ENCODE data around the gene MTA2. TPM values are rescaled to one million over a fixed set of nuclear protein-coding genes. Genes with fewer than 3 reads are reported as not detected.

The MTA2 gene
- total RNA-seq, 1 donor from 2014 or later: 157 TPM

GRCh38 chr11:62546244-62546928 lies 55.3 kb downstream of the MTA2 start, which contains the start of gene AHNAK:
Gene AHNAK (minus strand): TSS chr11:62546806. CDS start chr11:62536098, 10,708 bp downstream.
- peaks cover 23% of the 10 kb centered on the region for H3K4me1 Mint-ChIP-seq (ENCODE audit: unreplicated experiment)
- peaks cover 7% of the 10 kb centered on the region for H3K36me3 Mint-ChIP-seq (ENCODE audit: low read depth, unreplicated experiment)
- TF ChIP-seq, protein P1, sequence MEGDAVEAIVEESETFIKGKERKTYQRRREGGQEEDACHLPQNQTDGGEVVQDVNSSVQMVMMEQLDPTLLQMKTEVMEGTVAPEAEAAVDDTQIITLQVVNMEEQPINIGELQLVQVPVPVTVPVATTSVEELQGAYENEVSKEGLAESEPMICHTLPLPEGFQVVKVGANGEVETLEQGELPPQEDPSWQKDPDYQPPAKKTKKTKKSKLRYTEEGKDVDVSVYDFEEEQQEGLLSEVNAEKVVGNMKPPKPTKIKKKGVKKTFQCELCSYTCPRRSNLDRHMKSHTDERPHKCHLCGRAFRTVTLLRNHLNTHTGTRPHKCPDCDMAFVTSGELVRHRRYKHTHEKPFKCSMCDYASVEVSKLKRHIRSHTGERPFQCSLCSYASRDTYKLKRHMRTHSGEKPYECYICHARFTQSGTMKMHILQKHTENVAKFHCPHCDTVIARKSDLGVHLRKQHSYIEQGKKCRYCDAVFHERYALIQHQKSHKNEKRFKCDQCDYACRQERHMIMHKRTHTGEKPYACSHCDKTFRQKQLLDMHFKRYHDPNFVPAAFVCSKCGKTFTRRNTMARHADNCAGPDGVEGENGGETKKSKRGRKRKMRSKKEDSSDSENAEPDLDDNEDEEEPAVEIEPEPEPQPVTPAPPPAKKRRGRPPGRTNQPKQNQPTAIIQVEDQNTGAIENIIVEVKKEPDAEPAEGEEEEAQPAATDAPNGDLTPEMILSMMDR (IDR thresholded peaks at IDR 0.05; ENCODE audit: unreplicated experiment): no peak
- H3K9me3 Mint-ChIP-seq (ENCODE audit: unreplicated experiment): no peaks in the 10 kb centered on the region
- peak within 1 kb of the TSS; percentile 96 for H3K4me3 Mint-ChIP-seq (ENCODE audit: unreplicated experiment)
- H3K27me3 Mint-ChIP-seq (ENCODE audit: unreplicated experiment): peaks cover 42% of the 10 kb centered on the region
- peak within 1 kb of the TSS; percentile 36 for H3K27ac Mint-ChIP-seq (ENCODE audit: unreplicated experiment)
- DNase-seq (ENCODE audit: low spot score): peak; percentile 59

DNA sequence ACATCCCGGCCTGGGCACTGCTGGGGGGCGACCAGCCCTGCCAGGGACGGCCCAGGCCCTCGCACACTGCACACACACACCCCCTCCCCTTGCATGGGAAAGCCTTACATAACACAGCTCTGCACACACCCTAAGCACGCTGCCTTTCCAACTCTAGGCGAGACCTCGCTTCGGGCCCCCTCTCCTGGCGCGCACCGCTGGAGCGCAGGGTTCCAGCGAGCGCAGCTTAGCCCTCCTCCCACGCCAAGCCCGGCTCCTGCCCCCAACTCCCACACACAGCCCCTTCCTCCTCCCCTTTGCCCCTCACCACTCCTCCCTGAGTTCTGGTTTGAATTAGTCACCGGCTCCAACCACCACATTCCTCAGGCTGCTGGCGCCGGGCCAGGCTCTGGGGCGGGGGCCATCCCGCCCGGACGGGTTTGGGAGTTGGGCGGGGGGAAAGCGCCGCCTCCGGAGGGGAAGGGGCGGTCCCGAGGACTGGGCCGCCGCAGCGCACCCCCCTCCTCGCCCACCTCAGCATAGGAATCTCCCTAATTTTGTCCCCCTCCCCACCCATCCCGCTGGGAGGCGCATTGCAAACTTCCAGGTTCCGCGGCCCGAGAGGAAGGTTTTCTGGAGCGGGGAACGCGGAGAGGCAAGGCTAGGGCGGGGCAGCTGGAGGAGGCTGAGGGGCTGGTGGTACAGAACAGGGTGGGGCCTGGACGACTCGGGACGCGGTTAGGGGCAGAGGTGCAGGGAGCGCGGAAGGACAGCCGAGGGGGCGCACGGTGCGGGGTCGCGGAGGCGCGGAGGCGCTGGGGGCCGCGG lies 56.0 kb downstream of the MTA2 start:
- H3K4me3 Mint-ChIP-seq (ENCODE audit: unreplicated experiment): peak overlapping the region; percentile 96
- H3K27ac Mint-ChIP-seq (ENCODE audit: unreplicated experiment): no peak overlapping the region
- TF ChIP-seq, protein P1 (IDR thresholded peaks at IDR 0.05; ENCODE audit: unreplicated experiment): no peak
- H3K4me1 Mint-ChIP-seq (ENCODE audit: unreplicated experiment): peaks cover 31% of the 10 kb centered on the region
- peaks cover 44% of the 10 kb centered on the region for H3K27me3 Mint-ChIP-seq (ENCODE audit: unreplicated experiment)
- no peaks in the 10 kb centered on the region for H3K9me3 Mint-ChIP-seq (ENCODE audit: unreplicated experiment)
- DNase-seq (ENCODE audit: low spot score): peak; percentile 64
- peaks cover 7% of the 10 kb centered on the region for H3K36me3 Mint-ChIP-seq (ENCODE audit: low read depth, unreplicated experiment)

- TF ChIP-seq, protein P1 (IDR thresholded peaks at IDR 0.05; ENCODE audit: unreplicated experiment): no peak
- peaks cover 31% of the 10 kb centered on the region for H3K4me1 Mint-ChIP-seq (ENCODE audit: unreplicated experiment)
- H3K27me3 Mint-ChIP-seq (ENCODE audit: unreplicated experiment): peaks cover 44% of the 10 kb centered on the region
- DNase-seq (ENCODE audit: low spot score): no peak
- peak overlapping the region; percentile 96 for H3K4me3 Mint-ChIP-seq (ENCODE audit: unreplicated experiment)
- no peaks in the 10 kb centered on the region for H3K9me3 Mint-ChIP-seq (ENCODE audit: unreplicated experiment)
- H3K27ac Mint-ChIP-seq (ENCODE audit: unreplicated experiment): no peak overlapping the region
- peaks cover 7% of the 10 kb centered on the region for H3K36me3 Mint-ChIP-seq (ENCODE audit: low read depth, unreplicated experiment)
These were observed 56.9 kb downstream of the MTA2 start for GRCh38 chr11:62544581-62545436.

DNA sequence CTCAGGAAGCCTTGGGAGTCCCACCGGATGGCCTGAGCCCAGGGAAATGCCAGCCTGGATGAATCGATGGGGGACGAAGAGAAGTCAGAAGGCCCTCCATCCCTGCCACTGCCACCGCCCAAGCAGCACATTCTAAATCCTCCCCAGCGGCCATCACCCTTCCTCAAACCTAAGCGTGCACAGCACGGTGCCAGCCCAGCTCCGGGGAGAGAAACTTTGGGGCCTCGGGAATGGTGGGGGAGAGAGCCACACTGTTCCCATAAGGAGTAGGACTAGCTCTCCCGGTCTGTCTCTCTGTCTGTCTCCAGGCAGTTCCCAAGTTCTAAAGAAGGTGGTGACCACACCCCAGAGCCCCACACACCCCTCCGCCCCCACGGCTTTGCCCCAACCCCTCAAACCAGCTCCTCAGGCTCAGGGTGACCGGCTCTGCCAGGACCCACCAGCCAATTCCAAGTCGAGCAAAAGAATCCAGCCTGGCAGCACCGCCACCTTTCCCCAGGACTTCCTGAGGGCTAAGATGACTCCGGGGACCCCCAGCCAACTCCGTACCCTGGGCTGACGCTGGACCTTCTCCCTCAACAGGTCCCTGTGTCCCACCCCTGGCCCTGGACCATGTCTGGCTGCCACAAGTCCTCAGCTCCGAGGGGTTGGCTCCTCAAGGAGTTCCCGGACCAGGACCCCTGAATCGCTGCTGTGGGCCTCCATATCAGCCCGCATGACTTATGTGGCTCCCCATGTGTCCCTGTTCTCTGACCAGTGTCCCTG lies 57.8 kb downstream of the MTA2 start:
- Mint-ChIP-seq H3K4me3 (ENCODE audit: unreplicated experiment) (peak overlapping the region; percentile 96), H3K9me3 (ENCODE audit: unreplicated experiment) (no peaks in the 10 kb centered on the region), H3K4me1 (ENCODE audit: unreplicated experiment) (peaks cover 31% of the 10 kb centered on the region), H3K36me3 (ENCODE audit: low read depth, unreplicated experiment) (peaks cover 7% of the 10 kb centered on the region), H3K27me3 (ENCODE audit: unreplicated experiment) (peaks cover 39% of the 10 kb centered on the region), H3K27ac (ENCODE audit: unreplicated experiment) (peak overlapping the region; percentile 42)
- DNase-seq (ENCODE audit: low spot score): no peak
- TF ChIP-seq, protein P1 (IDR thresholded peaks at IDR 0.05; ENCODE audit: unreplicated experiment): no peak

Small RNAs within 50 kb of the gene (microRNA-seq; reads per million reads assigned to microRNA genes)
- gene MIR6747 (ENCODE audit: unreplicated experiment): 2.6 reads per million, percentile 35 among the genes with 10 or more reads in this experiment

Other genes with a start within 250 kb of the MTA2 start
- gene SCGB1A1, start 182.8 kb downstream of the MTA2 start, total RNA-seq (ENCODE audit: unreplicated experiment): 0.72 TPM
- 136 TPM for gene AHNAK, start 55.1 kb downstream of the MTA2 start, total RNA-seq (ENCODE audit: unreplicated experiment)
- 1,951 TPM for gene EEF1G, start 28.0 kb downstream of the MTA2 start, total RNA-seq (ENCODE audit: unreplicated experiment)
- 21.2 TPM for gene TUT1, start 10.3 kb downstream of the MTA2 start, total RNA-seq (ENCODE audit: unreplicated experiment)
- 98.6 TPM for gene EML3, start 10.9 kb upstream of the MTA2 start, total RNA-seq (ENCODE audit: unreplicated experiment)
- 2.1 TPM for gene ROM1, start 11.4 kb upstream of the MTA2 start, total RNA-seq (ENCODE audit: unreplicated experiment)
- 32.8 TPM for gene B3GAT3, start 20.1 kb upstream of the MTA2 start, total RNA-seq (ENCODE audit: unreplicated experiment)
- gene GANAB, start 44.7 kb upstream of the MTA2 start, total RNA-seq (ENCODE audit: unreplicated experiment): 383 TPM
- 24.8 TPM for gene INTS5, start 51.4 kb upstream of the MTA2 start, total RNA-seq (ENCODE audit: unreplicated experiment)
- gene C11orf98, start 63.3 kb upstream of the MTA2 start, total RNA-seq (ENCODE audit: unreplicated experiment): 60.1 TPM
- 8.7 TPM for gene CSKMT, start 63.4 kb upstream of the MTA2 start, total RNA-seq (ENCODE audit: unreplicated experiment)
- gene UQCC3, start 69.8 kb upstream of the MTA2 start, total RNA-seq (ENCODE audit: unreplicated experiment): 4.7 TPM
- 11.2 TPM for gene LBHD1, start 70.4 kb upstream of the MTA2 start, total RNA-seq (ENCODE audit: unreplicated experiment)
- gene UBXN1, start 77.2 kb upstream of the MTA2 start, total RNA-seq (ENCODE audit: unreplicated experiment): 137 TPM
- 0.44 TPM for gene LRRN4CL, start 87.7 kb upstream of the MTA2 start, total RNA-seq (ENCODE audit: unreplicated experiment)
- 53.6 TPM for gene BSCL2, start 105.6 kb upstream of the MTA2 start, total RNA-seq (ENCODE audit: unreplicated experiment)
- 1.1 TPM for gene GNG3, start 105.8 kb upstream of the MTA2 start, total RNA-seq (ENCODE audit: unreplicated experiment)
- gene HNRNPUL2, start 125.6 kb upstream of the MTA2 start, total RNA-seq (ENCODE audit: unreplicated experiment): 43.6 TPM
- gene TTC9C, start 126.6 kb upstream of the MTA2 start, total RNA-seq (ENCODE audit: unreplicated experiment): 38.1 TPM
- 12.7 TPM for gene ZBTB3, start 152.3 kb upstream of the MTA2 start, total RNA-seq (ENCODE audit: unreplicated experiment)
- 93.6 TPM for gene POLR2G, start 159.7 kb upstream of the MTA2 start, total RNA-seq (ENCODE audit: unreplicated experiment)
- 31.0 TPM for gene TAF6L, start 169.5 kb upstream of the MTA2 start, total RNA-seq (ENCODE audit: unreplicated experiment)
- gene TMEM179B, start 185.5 kb upstream of the MTA2 start, total RNA-seq (ENCODE audit: unreplicated experiment): 26.7 TPM
- gene TMEM223, start 190.1 kb upstream of the MTA2 start, total RNA-seq (ENCODE audit: unreplicated experiment): 13.9 TPM
- 50.8 TPM for gene NXF1, start 203.6 kb upstream of the MTA2 start, total RNA-seq (ENCODE audit: unreplicated experiment)
- 37.9 TPM for gene STX5, start 230.2 kb upstream of the MTA2 start, total RNA-seq (ENCODE audit: unreplicated experiment)
- gene TEX54, start 231.0 kb upstream of the MTA2 start, total RNA-seq (ENCODE audit: unreplicated experiment): not detected
- 42.2 TPM for gene WDR74, start 237.7 kb upstream of the MTA2 start, total RNA-seq (ENCODE audit: unreplicated experiment)

All from endothelial cell (in vitro differentiated cells).